Ovary (tissue), 3 donors: ENCODE results near the gene MACC1.

Source experiments
- CTCF ChIP-seq, 3 donors: fragments of 450-650 bp in 2 of 3; fragments of 200-600 bp in 1 of 3; IDR thresholded peaks; one replicate each; pipeline versions ENCODE4 v1.5.1 to v1.8.0; 2016 to 2022; ENCODE audit warnings: antibody characterized with exemption in 3 of 3, mild to moderate bottlenecking in 1 of 3
- POLR2A ChIP-seq: fragments of 450-650 bp; IDR thresholded peaks from one replicate; pipeline ENCODE4 v1.6.1; 2017; ENCODE audit warnings: antibody characterized with exemption, mild to moderate bottlenecking, moderate library complexity
- donor health status: DM: no; HTN: no; CAD: no.

- TF ChIP-seq CTCF (IDR thresholded peaks at IDR 0.05) (no peak), POLR2A (no peak)
Measured at GRCh38 chr7:20238194-20238753, 21.1 kb upstream of the MACC1 start.
